Measurements from ENCODE around the gene VKORC1L1.

- TF ChIP-seq POLR2AphosphoS5 (IDR thresholded peaks at IDR 0.05) (no peak), CTCF (IDR thresholded peaks at IDR 0.05) (no peak)
Observed at GRCh38 chr7:65910237-65910636, 37.4 kb downstream of the VKORC1L1 start.

All from sigmoid colon (tissue), 4 donors.